Activated CD4-positive, alpha-beta T cell treated with anti-CD3 and anti-CD28 coated beads, Interleukin-2, amount 10 ng/mL, durations not matched to agents 24 days and 14 days (primary cell): ENCODE data around the gene MAST4. TPM values are rescaled to one million over a fixed set of nuclear protein-coding genes. Genes with fewer than 3 reads are reported as not detected.

ENCODE experiments used
- DNase-seq: peaks from one replicate; pipeline ENCODE4 v3.0.0; 2022
- H3K27ac Mint-ChIP-seq: one replicate; pipeline ENCODE4 v1.8.0; 2022; ENCODE audit warnings: mild to moderate bottlenecking, mixed read lengths
- H3K27me3 Mint-ChIP-seq: one replicate; pipeline ENCODE4 v1.8.0; 2022; ENCODE audit warnings: mixed read lengths
- H3K36me3 Mint-ChIP-seq: one replicate; pipeline ENCODE4 v1.8.0; 2022; ENCODE audit warnings: low read depth, mild to moderate bottlenecking, mixed read lengths
- H3K4me1 Mint-ChIP-seq: one replicate; pipeline ENCODE4 v1.8.0; 2021; ENCODE audit warnings: mixed read lengths
- H3K4me3 Mint-ChIP-seq: one replicate; pipeline ENCODE4 v1.8.0; 2022; ENCODE audit warnings: mild to moderate bottlenecking, moderate library complexity, mixed read lengths
- H3K9me3 Mint-ChIP-seq: one replicate; pipeline ENCODE4 v1.8.0; 2021; ENCODE audit warnings: mixed read lengths
- intact Hi-C: fragments of 100-400 bp; cut with micrococcal nuclease; formaldehyde crosslinking; loops from one replicate; pipeline ENCODE4 v1.15.1; 2023
- total RNA-seq: library from RNA; stranded (reverse); gene quantifications from 2 replicates; pipeline ENCODE4 v1.2.3, GENCODE V29; 2022

The MAST4 gene
- total RNA-seq, 1 donor from 2014 or later: 16.1 TPM

- H3K27ac Mint-ChIP-seq: peak overlapping the region; percentile 89
- H3K4me3 Mint-ChIP-seq: peak overlapping the region; percentile 49
- H3K27me3 Mint-ChIP-seq: no peaks in the 10 kb centered on the region
- H3K9me3 Mint-ChIP-seq: peaks cover 34% of the 10 kb centered on the region
- intact Hi-C loops: no loop called here
- peak; percentile 77 for DNase-seq
- H3K4me1 Mint-ChIP-seq: peaks cover 50% of the 10 kb centered on the region
- H3K36me3 Mint-ChIP-seq: peaks cover 26% of the 10 kb centered on the region
Measured at GRCh38 chr5:67181648-67182221, 585.5 kb downstream of the MAST4 start.

- DNase-seq: peak; percentile 68
- Mint-ChIP-seq H3K27me3 (no peaks in the 10 kb centered on the region), H3K36me3 (peaks cover 21% of the 10 kb centered on the region), H3K4me1 (peaks cover 51% of the 10 kb centered on the region), H3K4me3 (peak overlapping the region; percentile 62), H3K27ac (peak overlapping the region; percentile 88), H3K9me3 (peaks cover 29% of the 10 kb centered on the region)
- intact Hi-C loops: no loop called here
Measured at GRCh38 chr5:67182301-67182790, 586.2 kb downstream of the MAST4 start.

- no peaks in the 10 kb centered on the region for H3K27me3 Mint-ChIP-seq
- no peak for DNase-seq
- H3K27ac Mint-ChIP-seq: no peak overlapping the region
- H3K36me3 Mint-ChIP-seq: peaks cover 13% of the 10 kb centered on the region
- H3K4me3 Mint-ChIP-seq: no peak overlapping the region
- intact Hi-C loops: no loop called here
- H3K9me3 Mint-ChIP-seq: peaks cover 18% of the 10 kb centered on the region
- H3K4me1 Mint-ChIP-seq: peaks cover 59% of the 10 kb centered on the region
Measured at GRCh38 chr5:67183859-67184258, 587.7 kb downstream of the MAST4 start.

DNA sequence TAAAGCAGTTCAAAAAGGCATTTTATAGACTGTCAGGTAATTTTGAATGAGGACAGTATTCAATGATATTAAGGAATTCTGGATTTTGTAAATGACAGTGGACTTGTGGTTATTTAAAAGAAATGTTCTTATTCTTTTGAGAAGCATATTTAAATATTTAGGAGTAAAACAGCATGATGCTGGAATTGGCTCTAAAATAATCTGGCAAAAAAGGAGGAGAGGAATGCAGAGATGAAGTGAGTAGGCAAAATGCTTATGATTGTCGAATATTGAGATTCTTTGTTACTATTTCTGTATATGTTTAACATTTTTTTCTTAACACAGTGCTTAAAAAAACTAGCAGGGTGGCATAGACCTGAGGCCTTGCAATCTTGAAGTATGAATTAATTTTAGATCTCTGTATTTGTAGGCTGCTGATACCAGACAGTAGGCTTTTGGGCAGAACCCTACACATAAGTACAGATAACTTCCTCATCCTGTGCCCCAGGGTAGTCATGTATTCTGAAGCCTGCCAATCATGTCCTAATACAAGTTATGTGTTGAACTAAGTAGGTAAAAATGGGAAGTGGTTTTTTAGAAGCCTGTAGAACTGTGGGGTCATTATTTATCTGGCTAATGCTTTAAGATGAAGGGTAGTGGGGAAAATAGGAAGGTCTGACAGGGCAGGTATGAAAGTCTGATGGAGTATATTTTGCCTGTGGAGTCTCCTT lies 591.0 kb downstream of the MAST4 start:
- peaks cover 56% of the 10 kb centered on the region for H3K4me1 Mint-ChIP-seq
- peaks cover 13% of the 10 kb centered on the region for H3K36me3 Mint-ChIP-seq
- intact Hi-C loops: loop anchor here (2.0 kb wide), 2 partner anchors 16 to 20 kb away; no protein-coding TSS in a partner anchor
- H3K27me3 Mint-ChIP-seq: no peaks in the 10 kb centered on the region
- DNase-seq: no peak
- H3K4me3 Mint-ChIP-seq: peak overlapping the region; percentile 4
- H3K9me3 Mint-ChIP-seq: peaks cover 19% of the 10 kb centered on the region
- H3K27ac Mint-ChIP-seq: peak overlapping the region; percentile 51

DNA sequence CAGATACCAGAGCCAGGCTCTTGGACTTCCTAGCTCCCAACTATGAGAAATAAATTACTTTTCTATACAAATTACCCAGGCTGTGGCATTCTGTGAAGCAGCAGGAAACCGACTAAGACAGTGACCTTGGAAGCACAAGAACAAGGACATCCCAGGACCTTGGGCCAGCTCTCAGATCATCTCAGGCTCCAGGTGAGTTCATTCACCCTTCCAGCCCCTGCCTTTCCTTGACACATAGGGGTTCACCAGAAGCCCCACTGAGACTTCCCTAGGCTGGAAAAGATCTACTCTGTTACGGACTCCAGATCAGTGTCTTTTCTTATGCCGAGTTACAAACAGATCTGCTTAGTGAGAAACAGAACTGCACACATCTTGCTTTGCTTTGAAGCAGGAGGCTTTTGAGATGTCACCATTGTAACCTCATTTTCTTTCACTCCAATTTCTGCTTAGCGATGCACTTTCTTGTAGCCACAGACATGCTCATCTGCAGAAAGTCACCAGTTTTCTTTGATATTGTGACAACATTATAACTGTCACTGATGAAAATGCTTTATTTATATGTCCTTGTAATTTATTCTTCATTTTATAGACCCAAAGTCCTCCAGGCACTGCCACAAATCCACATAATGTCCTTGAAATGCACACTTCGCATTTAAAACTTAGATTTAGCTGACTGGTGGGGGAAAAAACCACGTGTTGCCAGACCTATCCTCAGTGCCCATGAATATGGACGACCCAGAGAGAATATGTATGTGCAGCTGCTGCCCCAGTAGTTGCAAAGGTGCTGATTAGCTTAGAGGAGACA lies 592.3 kb downstream of the MAST4 start:
- Mint-ChIP-seq H3K27ac (peak overlapping the region; percentile 83), H3K36me3 (peaks cover 19% of the 10 kb centered on the region), H3K9me3 (peaks cover 12% of the 10 kb centered on the region), H3K4me1 (peaks cover 49% of the 10 kb centered on the region), H3K4me3 (peak overlapping the region; percentile 42), H3K27me3 (no peaks in the 10 kb centered on the region)
- peak; percentile 66 for DNase-seq
- intact Hi-C loops: no loop called here

GRCh38 chr5:67189079-67189354 lies 592.8 kb downstream of the MAST4 start:
- Mint-ChIP-seq H3K27ac (peak overlapping the region; percentile 34), H3K27me3 (no peaks in the 10 kb centered on the region), H3K36me3 (peaks cover 19% of the 10 kb centered on the region), H3K4me1 (peaks cover 50% of the 10 kb centered on the region), H3K4me3 (no peak overlapping the region), H3K9me3 (peaks cover 9% of the 10 kb centered on the region)
- no peak for DNase-seq
- intact Hi-C loops: no loop called here

- Mint-ChIP-seq H3K36me3 (peaks cover 21% of the 10 kb centered on the region), H3K4me1 (peaks cover 50% of the 10 kb centered on the region), H3K27me3 (no peaks in the 10 kb centered on the region), H3K9me3 (peaks cover 8% of the 10 kb centered on the region), H3K27ac (no peak overlapping the region), H3K4me3 (no peak overlapping the region)
- intact Hi-C loops: no loop called here
- no peak for DNase-seq
Measured at GRCh38 chr5:67189931-67190330, 593.7 kb downstream of the MAST4 start.

DNA sequence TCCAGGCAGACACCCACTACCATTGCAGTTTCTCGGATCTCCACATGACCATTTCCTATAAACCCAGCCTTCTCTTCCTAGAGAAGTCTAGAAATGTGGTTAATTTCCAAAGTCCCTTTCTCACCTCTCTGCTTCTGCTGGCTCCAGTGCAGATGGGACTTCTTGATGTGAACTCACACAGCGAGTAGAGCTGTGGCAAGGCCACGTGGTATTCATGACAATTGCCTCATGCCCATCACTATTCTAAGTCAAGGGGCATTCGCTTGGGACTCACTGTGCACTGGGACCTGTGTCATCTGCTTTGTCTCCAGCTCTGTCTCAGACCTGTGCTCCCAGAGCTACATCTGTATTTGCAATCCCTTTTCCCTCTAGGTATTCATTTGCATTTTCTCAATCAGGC lies 594.2 kb downstream of the MAST4 start:
- Mint-ChIP-seq H3K4me1 (peaks cover 47% of the 10 kb centered on the region), H3K4me3 (no peak overlapping the region)
- intact Hi-C loops: no loop called here

DNA sequence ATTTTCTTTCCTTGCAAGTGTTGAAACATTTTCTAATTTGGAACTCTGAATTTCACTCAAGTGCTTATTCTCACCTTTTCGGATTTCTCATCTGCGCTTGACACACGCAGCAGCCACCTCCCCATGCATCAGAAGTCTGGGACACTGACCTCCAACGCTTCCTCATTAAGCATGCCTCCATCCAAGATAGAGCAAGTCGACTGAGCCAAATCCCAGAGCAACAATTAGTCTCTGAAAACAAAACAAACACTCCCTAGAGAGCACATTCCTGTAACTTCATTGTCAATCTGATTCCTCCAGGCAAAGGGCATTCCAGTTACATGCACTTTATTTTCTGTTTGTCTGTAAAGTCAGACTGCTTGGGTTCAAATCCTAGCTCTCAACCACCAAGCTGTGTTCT lies 594.7 kb downstream of the MAST4 start:
- intact Hi-C loops: no loop called here
- H3K36me3 Mint-ChIP-seq: peaks cover 21% of the 10 kb centered on the region
- no peak overlapping the region for H3K4me3 Mint-ChIP-seq
- no peak for DNase-seq
- H3K27ac Mint-ChIP-seq: no peak overlapping the region
- H3K9me3 Mint-ChIP-seq: peaks cover 8% of the 10 kb centered on the region
- H3K4me1 Mint-ChIP-seq: peaks cover 50% of the 10 kb centered on the region
- no peaks in the 10 kb centered on the region for H3K27me3 Mint-ChIP-seq

More for the DNA sequence above, 594.2 kb downstream of the MAST4 start:
- no peak overlapping the region for H3K27ac Mint-ChIP-seq
- H3K36me3 Mint-ChIP-seq: peaks cover 17% of the 10 kb centered on the region
- peaks cover 4% of the 10 kb centered on the region for H3K9me3 Mint-ChIP-seq
- no peaks in the 10 kb centered on the region for H3K27me3 Mint-ChIP-seq
- no peak for DNase-seq

DNA sequence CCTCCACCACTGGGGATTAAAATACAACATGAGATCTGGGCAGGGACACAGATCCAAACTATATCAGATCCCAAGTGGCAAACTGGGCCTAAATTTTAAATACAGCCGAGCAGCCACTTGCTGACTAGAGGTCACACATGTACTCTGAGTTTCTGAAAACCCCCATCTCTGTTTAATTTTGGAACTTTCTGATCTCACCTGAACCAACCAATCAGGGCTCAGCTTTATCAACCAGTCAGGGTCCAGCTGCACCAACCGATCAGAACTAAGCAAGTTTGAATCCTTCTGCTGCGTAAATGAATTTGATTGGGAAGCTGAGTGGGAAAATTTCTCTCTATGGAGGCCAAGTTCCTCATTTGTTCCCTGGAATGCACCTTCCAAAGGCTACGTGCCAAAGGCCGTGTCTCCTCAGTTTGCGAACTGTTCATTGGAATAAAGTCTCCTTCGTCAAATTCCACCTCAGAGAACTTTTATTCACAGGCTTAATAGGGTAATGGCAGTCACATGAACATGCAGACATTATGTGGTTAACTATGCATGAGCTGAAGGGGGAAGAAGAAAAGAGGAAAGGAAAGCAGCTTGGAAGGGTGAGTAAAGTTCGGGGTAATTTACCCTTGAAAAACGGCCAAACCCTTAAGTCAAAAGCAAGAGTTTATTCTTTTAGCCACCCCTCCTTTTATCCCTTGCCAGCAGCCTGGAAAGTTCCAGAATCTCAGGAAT lies 596.7 kb downstream of the MAST4 start:
- peaks cover 8% of the 10 kb centered on the region for H3K9me3 Mint-ChIP-seq
- no peaks in the 10 kb centered on the region for H3K27me3 Mint-ChIP-seq
- intact Hi-C loops: no loop called here
- H3K4me1 Mint-ChIP-seq: peaks cover 45% of the 10 kb centered on the region
- DNase-seq: no peak
- H3K27ac Mint-ChIP-seq: no peak overlapping the region
- H3K4me3 Mint-ChIP-seq: no peak overlapping the region
- peaks cover 22% of the 10 kb centered on the region for H3K36me3 Mint-ChIP-seq

GRCh38 chr5:67193439-67193807 lies 597.2 kb downstream of the MAST4 start:
- Mint-ChIP-seq H3K9me3 (peaks cover 8% of the 10 kb centered on the region), H3K4me3 (no peak overlapping the region), H3K4me1 (peaks cover 44% of the 10 kb centered on the region), H3K36me3 (peaks cover 23% of the 10 kb centered on the region), H3K27ac (no peak overlapping the region), H3K27me3 (no peaks in the 10 kb centered on the region)
- intact Hi-C loops: no loop called here
- DNase-seq: no peak

GRCh38 chr5:67194166-67194565 lies 598.0 kb downstream of the MAST4 start:
- Mint-ChIP-seq H3K4me1 (peaks cover 45% of the 10 kb centered on the region), H3K36me3 (peaks cover 29% of the 10 kb centered on the region), H3K27me3 (no peaks in the 10 kb centered on the region), H3K9me3 (peaks cover 13% of the 10 kb centered on the region), H3K27ac (no peak overlapping the region), H3K4me3 (no peak overlapping the region)
- intact Hi-C loops: no loop called here
- DNase-seq: no peak

DNA sequence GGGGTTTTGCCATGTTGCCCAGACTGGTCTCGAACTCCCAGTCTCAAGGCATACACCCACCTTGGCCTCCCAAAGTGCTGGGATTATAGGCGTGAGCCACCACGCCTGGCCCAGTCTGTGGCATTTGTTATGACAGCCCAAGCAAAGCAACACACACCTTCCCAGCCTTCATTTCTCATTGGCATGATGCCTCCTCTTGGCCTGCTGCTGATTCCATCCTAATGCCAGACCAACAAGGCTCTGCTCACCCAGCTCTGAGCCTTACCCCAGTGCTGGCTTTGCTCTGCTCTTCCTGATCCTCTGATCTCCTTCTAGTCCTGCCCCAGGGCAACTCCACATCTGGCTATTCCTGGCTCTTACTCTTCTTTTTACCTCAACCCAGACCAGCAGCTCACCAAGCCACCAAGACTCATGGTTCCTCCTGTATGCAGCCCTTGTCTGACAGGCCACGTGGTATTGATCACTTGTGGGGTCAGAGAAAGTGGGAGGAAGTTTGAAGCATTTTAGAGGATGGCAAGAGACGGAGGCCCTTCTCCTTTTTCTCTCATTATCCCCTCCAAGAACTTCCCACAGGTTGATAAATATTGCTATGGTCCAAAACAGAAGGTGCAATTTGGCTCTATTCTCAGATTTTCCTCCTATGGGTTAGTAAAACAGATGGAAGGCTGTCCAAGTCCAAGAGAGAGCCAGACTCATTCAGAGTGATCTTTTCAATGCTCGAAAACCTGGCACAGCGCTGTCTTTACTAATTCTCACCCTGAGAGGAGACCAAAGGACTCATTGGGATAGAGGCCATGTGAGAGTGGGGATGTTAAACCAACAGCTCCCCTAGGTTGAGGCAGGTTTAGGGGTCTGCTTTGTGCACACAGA lies 599.4 kb downstream of the MAST4 start:
- H3K4me3 Mint-ChIP-seq: peak overlapping the region; percentile 21
- H3K9me3 Mint-ChIP-seq: peaks cover 16% of the 10 kb centered on the region
- no peaks in the 10 kb centered on the region for H3K27me3 Mint-ChIP-seq
- H3K27ac Mint-ChIP-seq: no peak overlapping the region
- DNase-seq: no peak
- H3K4me1 Mint-ChIP-seq: peaks cover 44% of the 10 kb centered on the region
- intact Hi-C loops: no loop called here
- peaks cover 32% of the 10 kb centered on the region for H3K36me3 Mint-ChIP-seq
